ENCODE data around the gene BABAM2.

DNA sequence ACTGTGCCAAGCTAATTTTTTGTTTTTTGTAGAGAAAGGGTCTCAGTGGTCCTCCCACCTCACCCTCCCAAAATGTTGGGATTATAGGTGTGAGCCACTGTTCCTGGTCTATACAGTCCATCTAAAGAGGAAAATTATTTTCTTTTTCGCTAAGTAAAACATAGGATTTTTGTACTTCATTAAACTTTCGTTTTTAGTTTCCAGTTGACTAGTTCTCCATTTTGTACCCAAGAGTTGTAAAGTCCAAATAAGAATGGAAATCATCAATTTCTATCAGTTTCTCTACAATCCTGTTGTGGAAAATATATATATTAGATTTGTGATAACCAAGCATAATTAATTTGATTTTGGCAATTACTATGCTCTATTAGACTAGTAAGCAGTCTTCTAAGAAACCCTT lies 156.4 kb downstream of the BABAM2 start:
- TF ChIP-seq CTCF (conservative IDR thresholded peaks at IDR 0.05; ENCODE audit: low read length): no peak
- TF ChIP-seq EZH2phosphoT487 (IDR thresholded peaks at IDR 0.05; ENCODE audit: borderline replicate concordance, low read depth, low read length): no peak
